Type B pancreatic cell (in vitro differentiated cells): ENCODE data around the gene HPN. TPM values are rescaled to one million over a fixed set of nuclear protein-coding genes. Genes with fewer than 3 reads are reported as not detected.

Experiments
- DNase-seq: peaks from one replicate; pipeline ENCODE4 v3.0.0; 2021; ENCODE audit warnings: mixed read lengths; ENCODE audit not compliant: unreplicated experiment; ENCODE audit errors: extremely low spot score
- H3K27ac Mint-ChIP-seq: 2 replicates; pipeline ENCODE4 v1.8.0; 2021; ENCODE audit warnings: mild to moderate bottlenecking, mixed read lengths
- H3K27me3 Mint-ChIP-seq: 2 replicates; pipeline ENCODE4 v1.8.0; 2021; ENCODE audit warnings: mixed read lengths
- H3K36me3 Mint-ChIP-seq: 2 replicates; pipeline ENCODE4 v1.8.0; 2021; ENCODE audit warnings: mixed read lengths
- H3K4me1 Mint-ChIP-seq: one replicate; pipeline ENCODE4 v1.8.0; 2021; ENCODE audit warnings: mixed read lengths; ENCODE audit not compliant: unreplicated experiment
- H3K4me3 Mint-ChIP-seq: 2 replicates; pipeline ENCODE4 v1.8.0; 2021; ENCODE audit warnings: mild to moderate bottlenecking, mixed read lengths
- H3K9me3 Mint-ChIP-seq: 2 replicates; pipeline ENCODE4 v1.8.0; 2021; ENCODE audit warnings: mixed read lengths
- total RNA-seq: library from RNA; stranded (reverse); gene quantifications from 2 replicates; pipeline ENCODE4 v1.2.1, GENCODE V29; 2021; ENCODE audit warnings: low replicate concordance
- TF ChIP-seq, protein P1 (sequence below): fragments of 200-600 bp; sonication (generic); conservative IDR thresholded peaks from 2 replicates; pipeline ENCODE4 v1.5.0; 2021; ENCODE audit warnings: antibody characterized with exemption, mild to moderate bottlenecking

The HPN gene
- total RNA-seq, 1 donor from 2014 or later: 15.1 TPM

DNA sequence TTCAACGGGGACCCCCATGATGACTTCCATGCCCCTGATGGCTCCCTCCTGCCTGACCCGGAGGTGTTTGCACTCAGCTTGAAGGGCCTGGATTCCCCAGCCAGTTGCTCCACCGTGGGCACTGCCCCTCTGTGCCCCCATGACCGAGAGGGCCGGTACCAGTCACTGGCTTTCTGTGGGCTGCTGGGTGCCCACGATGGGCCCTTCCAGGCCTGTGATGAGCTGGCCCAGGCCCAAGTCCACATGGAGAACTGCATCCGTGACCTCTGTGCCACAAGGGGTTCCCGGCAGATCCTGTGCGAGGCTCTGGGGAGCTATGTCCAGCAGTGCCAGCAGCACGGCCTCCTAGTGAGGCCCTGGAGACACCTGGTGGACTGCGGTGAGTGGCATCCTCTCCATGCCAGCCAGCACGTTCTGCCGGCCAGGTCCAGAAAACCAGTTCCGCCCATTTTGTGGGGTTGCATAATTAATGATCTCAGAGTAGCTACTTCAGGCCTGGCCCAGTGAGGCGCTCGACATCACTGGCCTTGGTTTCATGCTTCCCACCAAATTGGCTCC is 39.2 kb downstream of the HPN start:
- TF ChIP-seq, protein P1, sequence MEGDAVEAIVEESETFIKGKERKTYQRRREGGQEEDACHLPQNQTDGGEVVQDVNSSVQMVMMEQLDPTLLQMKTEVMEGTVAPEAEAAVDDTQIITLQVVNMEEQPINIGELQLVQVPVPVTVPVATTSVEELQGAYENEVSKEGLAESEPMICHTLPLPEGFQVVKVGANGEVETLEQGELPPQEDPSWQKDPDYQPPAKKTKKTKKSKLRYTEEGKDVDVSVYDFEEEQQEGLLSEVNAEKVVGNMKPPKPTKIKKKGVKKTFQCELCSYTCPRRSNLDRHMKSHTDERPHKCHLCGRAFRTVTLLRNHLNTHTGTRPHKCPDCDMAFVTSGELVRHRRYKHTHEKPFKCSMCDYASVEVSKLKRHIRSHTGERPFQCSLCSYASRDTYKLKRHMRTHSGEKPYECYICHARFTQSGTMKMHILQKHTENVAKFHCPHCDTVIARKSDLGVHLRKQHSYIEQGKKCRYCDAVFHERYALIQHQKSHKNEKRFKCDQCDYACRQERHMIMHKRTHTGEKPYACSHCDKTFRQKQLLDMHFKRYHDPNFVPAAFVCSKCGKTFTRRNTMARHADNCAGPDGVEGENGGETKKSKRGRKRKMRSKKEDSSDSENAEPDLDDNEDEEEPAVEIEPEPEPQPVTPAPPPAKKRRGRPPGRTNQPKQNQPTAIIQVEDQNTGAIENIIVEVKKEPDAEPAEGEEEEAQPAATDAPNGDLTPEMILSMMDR: no peak
- Mint-ChIP-seq H3K4me3 (no peak overlapping the region), H3K27me3 (peaks cover 6% of the 10 kb centered on the region), H3K4me1 (no peaks in the 10 kb centered on the region), H3K9me3 (no peaks in the 10 kb centered on the region), H3K36me3 (no peaks in the 10 kb centered on the region), H3K27ac (no peak overlapping the region)
- no peak for DNase-seq

DNA sequence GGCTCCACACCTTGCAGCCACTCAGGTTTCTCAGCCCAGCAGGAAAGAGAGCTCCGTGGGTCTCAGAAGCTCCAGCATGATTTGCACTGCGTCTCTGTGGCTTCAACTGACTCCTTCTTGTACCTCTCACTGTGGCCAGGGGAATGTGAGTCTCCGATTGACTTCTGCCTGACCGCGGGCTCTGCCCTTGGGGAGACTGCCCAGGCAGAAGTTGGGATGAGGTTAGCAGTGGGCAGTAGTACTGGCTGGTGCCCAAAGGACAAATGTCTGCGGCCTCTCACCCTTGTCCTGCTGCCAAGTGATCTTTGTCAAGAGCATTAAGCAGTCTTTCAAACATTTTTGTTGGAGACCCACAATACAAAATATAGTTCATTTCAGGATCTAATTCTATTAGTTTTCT is 39.7 kb downstream of the HPN start:
- Mint-ChIP-seq H3K4me3 (no peak overlapping the region), H3K9me3 (no peaks in the 10 kb centered on the region), H3K27me3 (peaks cover 6% of the 10 kb centered on the region), H3K4me1 (no peaks in the 10 kb centered on the region), H3K27ac (no peak overlapping the region), H3K36me3 (no peaks in the 10 kb centered on the region)
- DNase-seq: no peak
- TF ChIP-seq, protein P1: no peak

DNA sequence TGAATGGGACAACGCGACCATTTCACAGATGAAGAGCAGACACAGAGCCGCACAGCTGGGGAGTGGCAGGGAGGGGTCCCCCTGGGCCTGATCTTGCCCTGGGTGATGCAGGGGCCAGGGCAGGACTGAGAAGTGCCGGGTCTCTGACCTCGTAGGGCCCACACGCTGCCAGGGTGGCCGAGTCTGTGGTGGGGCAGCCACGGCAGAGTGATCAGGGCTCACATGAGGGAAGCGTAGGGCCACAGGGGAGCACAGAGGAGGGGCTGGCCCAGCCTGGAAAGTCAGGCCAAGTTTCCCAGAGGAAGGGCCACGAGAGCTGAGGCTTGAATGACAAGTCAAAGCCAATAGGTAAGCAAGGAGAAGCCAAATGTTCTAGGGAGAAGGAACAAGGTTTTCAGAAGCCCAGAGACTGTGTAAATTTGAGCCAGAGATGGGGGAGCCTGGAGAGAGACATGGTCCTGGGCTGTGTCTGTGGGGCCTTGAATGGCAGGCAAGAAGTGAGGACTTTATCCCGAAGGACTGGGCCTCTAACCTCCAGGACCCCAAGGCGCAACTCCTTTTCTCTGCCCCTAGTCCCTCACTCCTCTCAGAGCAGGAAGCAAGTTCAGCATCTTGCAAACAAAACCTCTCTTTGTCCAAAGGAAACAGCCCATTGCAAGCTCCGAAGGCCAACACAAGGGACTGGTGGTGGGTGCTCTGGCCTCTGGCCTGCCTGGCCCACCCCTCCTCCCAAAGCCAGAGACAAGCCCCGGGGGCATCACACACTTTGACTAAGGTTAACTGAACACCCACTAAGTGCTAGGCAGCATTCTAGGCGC is 42.4 kb downstream of the HPN start:
- Mint-ChIP-seq H3K36me3 (no peaks in the 10 kb centered on the region), H3K4me1 (no peaks in the 10 kb centered on the region), H3K27ac (no peak overlapping the region), H3K4me3 (no peak overlapping the region), H3K9me3 (no peaks in the 10 kb centered on the region), H3K27me3 (peaks cover 3% of the 10 kb centered on the region)
- DNase-seq: no peak
- TF ChIP-seq, protein P1: no peak

DNA sequence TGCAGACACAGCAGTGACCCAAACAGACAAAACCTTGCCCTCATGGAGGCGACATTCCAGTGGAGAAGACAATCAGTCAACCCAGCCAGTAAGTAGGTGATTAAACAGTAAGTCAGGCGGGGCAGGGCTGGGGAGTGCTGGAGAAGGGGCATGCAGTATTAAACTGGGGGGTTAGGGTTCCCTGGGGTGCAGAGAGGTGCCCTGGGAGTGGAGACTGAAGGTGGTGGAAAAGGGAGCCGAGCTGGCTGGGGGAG is 42.9 kb downstream of the HPN start:
- TF ChIP-seq, protein P1: no peak
- no peak overlapping the region for H3K27ac Mint-ChIP-seq
- no peaks in the 10 kb centered on the region for H3K27me3 Mint-ChIP-seq
- H3K9me3 Mint-ChIP-seq: no peaks in the 10 kb centered on the region
- no peak for DNase-seq
- H3K4me3 Mint-ChIP-seq: no peak overlapping the region
- H3K36me3 Mint-ChIP-seq: no peaks in the 10 kb centered on the region
- no peaks in the 10 kb centered on the region for H3K4me1 Mint-ChIP-seq

DNA sequence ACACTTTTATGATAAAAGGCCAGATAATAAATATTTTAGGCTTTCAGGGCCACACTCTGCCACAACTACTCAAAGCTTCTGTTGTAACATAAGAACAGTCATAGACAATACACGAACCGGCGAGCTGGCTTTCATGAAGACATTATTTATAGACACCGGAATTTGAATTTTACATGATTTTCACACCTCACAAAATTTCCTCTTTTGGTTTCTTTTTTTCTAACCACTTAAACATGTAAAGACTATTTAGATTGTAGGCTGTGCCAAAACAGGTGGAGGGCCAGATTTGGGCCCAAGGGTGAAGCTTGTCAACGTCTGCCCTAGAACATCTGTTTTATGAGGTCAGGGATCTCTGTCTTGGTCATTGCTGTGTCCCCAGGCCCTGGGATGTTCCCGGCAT is 44.4 kb downstream of the HPN start:
- TF ChIP-seq, protein P1: no peak
- H3K36me3 Mint-ChIP-seq: no peaks in the 10 kb centered on the region
- no peaks in the 10 kb centered on the region for H3K9me3 Mint-ChIP-seq
- peaks cover 7% of the 10 kb centered on the region for H3K4me1 Mint-ChIP-seq
- H3K4me3 Mint-ChIP-seq: no peak overlapping the region
- no peak for DNase-seq
- no peak overlapping the region for H3K27ac Mint-ChIP-seq
- H3K27me3 Mint-ChIP-seq: no peaks in the 10 kb centered on the region
